ENCODE measurements around the gene GTSE1. TPM values are rescaled to one million over a fixed set of nuclear protein-coding genes. Genes with fewer than 3 reads are reported as not detected.

Gene GTSE1
- total RNA-seq, 1 experiment from 2014 or later = 15.3 TPM

DNA sequence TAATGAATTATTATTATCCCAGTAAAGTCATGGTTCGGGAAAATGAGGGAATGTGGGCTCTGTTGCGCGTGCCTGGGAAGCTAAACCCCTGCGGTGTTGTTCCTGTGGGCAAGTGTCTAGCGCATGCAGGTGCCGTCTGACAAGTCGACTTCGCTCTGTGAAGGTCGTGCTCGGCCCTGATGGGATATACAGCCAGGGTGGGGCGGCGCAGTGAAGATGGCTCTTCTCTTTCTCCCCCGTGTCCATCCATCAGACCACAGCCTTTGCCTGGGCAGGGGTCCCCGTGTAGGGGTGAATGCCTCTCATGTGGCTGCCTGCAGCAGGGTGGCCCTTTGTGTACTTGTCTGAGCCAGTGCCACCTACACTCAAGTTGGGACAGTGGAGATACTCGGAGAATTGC, 26.0 kb downstream of the GTSE1 start:
- DNase-seq = no peak
- no peak overlapping the region for H3K4me2 ChIP-seq (ENCODE audit: low read depth, low read length, poor library complexity, severe bottlenecking)
- no peak overlapping the region for H2AFZ ChIP-seq (ENCODE audit: low read length)
- no peaks in the 10 kb centered on the region for H3K9me3 ChIP-seq (ENCODE audit: low read length)
- H3K4me3 ChIP-seq (ENCODE audit: low read length) = no peak overlapping the region
- H3K79me2 ChIP-seq (ENCODE audit: low read length) = peaks cover 3% of the 10 kb centered on the region
- no peaks in the 10 kb centered on the region for H3K9me2 ChIP-seq (replicated peaks; ENCODE audit: insufficient read depth, low read length)
- no peak overlapping the region for H3K9ac ChIP-seq (ENCODE audit: low read length)
- peaks cover 23% of the 10 kb centered on the region; the same call in 1 of the 2 replicates for H3K36me3 ChIP-seq (ENCODE audit: insufficient read depth, low read length)
- no peak overlapping the region for H3K27ac ChIP-seq (ENCODE audit: low read length)
- no peaks in the 10 kb centered on the region for H3K27me3 ChIP-seq (ENCODE audit: low read length)
- no peaks in the 10 kb centered on the region for H3K4me1 ChIP-seq (ENCODE audit: low read length)
- H4K20me1 ChIP-seq (ENCODE audit: insufficient read depth, low read depth, low read length) = no peaks in the 10 kb centered on the region

DNA sequence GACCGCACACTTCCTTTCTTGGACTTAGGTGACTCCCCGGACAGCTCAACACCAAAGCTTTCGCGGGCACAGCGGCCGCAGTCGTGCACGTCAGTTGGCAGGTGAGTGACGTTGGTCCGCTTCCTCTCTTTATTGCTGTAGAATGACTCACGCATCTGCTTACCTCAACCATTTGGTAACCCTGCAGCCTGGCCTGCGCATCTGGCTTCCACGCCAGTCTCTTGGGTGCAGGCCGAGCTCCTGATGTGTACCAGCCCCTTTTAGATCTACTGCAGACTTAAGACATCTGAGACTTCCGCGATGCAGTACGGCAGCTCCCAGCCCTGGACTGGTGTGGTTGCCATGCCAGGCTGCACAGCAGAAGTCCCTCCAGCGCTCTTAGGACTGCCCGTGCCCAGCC, 26.5 kb downstream of the GTSE1 start:
- Histone ChIP-seq H3K79me2 (ENCODE audit: low read length) (no peaks in the 10 kb centered on the region), H3K9me2 (replicated peaks; ENCODE audit: insufficient read depth, low read length) (no peaks in the 10 kb centered on the region), H3K9ac (ENCODE audit: low read length) (no peak overlapping the region), H3K27me3 (ENCODE audit: low read length) (no peaks in the 10 kb centered on the region), H3K4me1 (ENCODE audit: low read length) (no peaks in the 10 kb centered on the region), H2AFZ (ENCODE audit: low read length) (no peak overlapping the region), H3K4me2 (ENCODE audit: low read depth, low read length, poor library complexity, severe bottlenecking) (no peak overlapping the region), H3K27ac (ENCODE audit: low read length) (no peak overlapping the region), H3K4me3 (ENCODE audit: low read length) (no peak overlapping the region), H3K9me3 (ENCODE audit: low read length) (no peaks in the 10 kb centered on the region), H4K20me1 (ENCODE audit: insufficient read depth, low read depth, low read length) (no peaks in the 10 kb centered on the region), H3K36me3 (ENCODE audit: insufficient read depth, low read length) (peaks cover 23% of the 10 kb centered on the region; the same call in 1 of the 2 replicates)
- no peak for DNase-seq

DNA sequence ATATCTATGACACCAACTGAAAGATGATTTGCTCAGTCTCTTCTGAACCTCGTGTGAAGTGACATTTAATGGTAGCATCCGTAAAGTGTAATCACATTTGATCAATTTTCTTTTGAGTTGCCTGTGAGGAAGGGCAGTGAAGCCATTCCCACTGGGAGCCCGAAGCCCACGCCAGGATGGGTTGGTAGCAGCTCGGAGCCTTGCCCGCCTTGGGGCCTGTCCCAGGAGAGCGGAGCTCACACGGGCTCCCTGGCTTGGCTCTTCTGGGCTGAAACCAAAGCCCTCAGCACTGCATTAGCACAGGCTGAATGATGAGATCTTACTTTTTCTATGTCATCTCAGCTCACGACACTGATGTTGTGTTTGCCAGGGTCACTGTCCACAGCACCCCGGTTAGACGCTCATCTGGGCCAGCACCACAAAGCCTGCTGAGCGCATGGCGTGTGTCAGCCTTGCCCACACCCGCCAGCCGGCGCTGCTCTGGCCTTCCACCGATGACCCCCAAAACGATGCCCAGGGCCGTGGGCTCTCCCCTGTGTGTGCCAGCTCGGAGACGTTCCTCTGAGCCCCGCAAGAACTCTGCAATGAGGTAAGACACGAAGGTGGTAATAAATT, 29.5 kb downstream of the GTSE1 start:
- H2AFZ ChIP-seq (ENCODE audit: low read length) = no peak overlapping the region
- H3K27ac ChIP-seq (ENCODE audit: low read length) = no peak overlapping the region
- H3K36me3 ChIP-seq (ENCODE audit: insufficient read depth, low read length) = peaks cover 28% of the 10 kb centered on the region; the same call in 1 of the 2 replicates
- no peak for DNase-seq
- H3K79me2 ChIP-seq (ENCODE audit: low read length) = no peaks in the 10 kb centered on the region
- H3K27me3 ChIP-seq (ENCODE audit: low read length) = no peaks in the 10 kb centered on the region
- no peak overlapping the region for H3K4me3 ChIP-seq (ENCODE audit: low read length)
- H4K20me1 ChIP-seq (ENCODE audit: insufficient read depth, low read depth, low read length) = no peaks in the 10 kb centered on the region
- no peak overlapping the region for H3K9ac ChIP-seq (ENCODE audit: low read length)
- no peaks in the 10 kb centered on the region for H3K9me3 ChIP-seq (ENCODE audit: low read length)
- H3K4me1 ChIP-seq (ENCODE audit: low read length) = no peaks in the 10 kb centered on the region
- H3K9me2 ChIP-seq (replicated peaks; ENCODE audit: insufficient read depth, low read length) = no peaks in the 10 kb centered on the region
- no peak overlapping the region for H3K4me2 ChIP-seq (ENCODE audit: low read depth, low read length, poor library complexity, severe bottlenecking)

DNA sequence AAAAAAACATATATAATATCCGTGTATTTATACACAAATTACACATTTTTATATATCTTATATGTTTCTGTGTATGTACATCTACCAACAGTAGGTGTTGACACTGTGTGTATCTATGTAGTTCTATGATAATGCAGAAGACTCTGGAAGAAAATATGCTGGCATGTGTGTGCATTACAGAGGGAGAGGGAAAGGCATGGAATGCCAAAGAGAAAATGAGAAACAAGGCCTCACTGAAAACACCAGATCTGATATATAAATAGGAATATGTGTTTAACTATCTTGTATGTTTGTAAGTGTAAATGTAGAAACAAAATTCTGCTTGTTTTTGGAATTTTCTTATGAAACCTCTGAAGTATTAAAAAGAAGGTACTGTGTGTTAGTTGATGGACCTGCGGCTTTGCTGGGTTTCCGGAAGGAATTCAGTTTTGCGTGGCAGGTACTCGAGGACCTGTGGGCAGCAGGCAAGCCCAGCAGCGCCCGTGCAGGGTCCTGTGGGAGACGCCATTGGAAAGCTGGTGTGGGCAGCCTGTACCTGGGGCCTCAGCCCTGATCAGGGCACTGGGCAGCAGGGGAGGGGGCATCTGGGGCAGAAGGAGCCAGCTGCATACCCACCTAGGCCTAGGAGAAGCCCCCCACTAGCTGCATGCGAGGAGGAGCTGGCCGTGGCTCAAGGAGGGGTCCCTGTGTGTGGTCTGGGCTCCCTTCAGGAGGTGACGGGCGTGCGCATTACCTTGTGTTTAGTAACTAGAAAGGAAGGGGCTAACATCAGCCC, 31.2 kb downstream of the GTSE1 start:
- H3K27ac ChIP-seq (ENCODE audit: low read length) = no peak overlapping the region
- H3K9me3 ChIP-seq (ENCODE audit: low read length) = no peaks in the 10 kb centered on the region
- H3K36me3 ChIP-seq (ENCODE audit: insufficient read depth, low read length) = peaks cover 32% of the 10 kb centered on the region; the same call in 1 of the 2 replicates

DNA sequence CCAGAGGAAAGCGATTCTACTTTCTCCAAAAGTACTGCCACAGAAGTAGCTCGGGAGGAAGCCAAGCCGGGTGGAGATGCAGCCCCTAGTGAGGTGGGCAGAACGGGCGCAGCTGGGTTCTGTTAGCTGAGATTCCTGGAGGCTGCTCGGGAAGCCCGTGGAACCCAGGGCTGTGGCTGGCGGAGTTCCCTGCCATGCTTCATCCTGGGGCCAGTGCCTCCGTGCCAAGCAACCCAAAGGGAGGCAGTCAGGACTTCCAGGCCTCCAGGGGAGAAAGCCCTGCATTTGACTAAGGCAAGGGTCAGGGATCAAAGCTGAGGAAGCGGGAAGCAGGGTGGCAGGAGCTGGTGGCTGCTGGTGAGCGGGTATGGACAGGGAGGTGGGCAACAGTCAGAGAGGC, 32.1 kb downstream of the GTSE1 start:
- no peaks in the 10 kb centered on the region for H3K27me3 ChIP-seq (ENCODE audit: low read length)
- no peaks in the 10 kb centered on the region for H3K4me1 ChIP-seq (ENCODE audit: low read length)
- no peak overlapping the region for H3K9ac ChIP-seq (ENCODE audit: low read length)
- H3K27ac ChIP-seq (ENCODE audit: low read length) = no peak overlapping the region
- H3K9me3 ChIP-seq (ENCODE audit: low read length) = no peaks in the 10 kb centered on the region
- no peaks in the 10 kb centered on the region for H3K9me2 ChIP-seq (replicated peaks; ENCODE audit: insufficient read depth, low read length)
- no peak overlapping the region for H3K4me2 ChIP-seq (ENCODE audit: low read depth, low read length, poor library complexity, severe bottlenecking)
- no peaks in the 10 kb centered on the region for H4K20me1 ChIP-seq (ENCODE audit: insufficient read depth, low read depth, low read length)
- DNase-seq = no peak
- peaks cover 32% of the 10 kb centered on the region; the same call in 1 of the 2 replicates for H3K36me3 ChIP-seq (ENCODE audit: insufficient read depth, low read length)
- no peaks in the 10 kb centered on the region for H3K79me2 ChIP-seq (ENCODE audit: low read length)
- H2AFZ ChIP-seq (ENCODE audit: low read length) = no peak overlapping the region
- no peak overlapping the region for H3K4me3 ChIP-seq (ENCODE audit: low read length)

More for the DNA sequence above, 31.2 kb downstream of the GTSE1 start:
- Histone ChIP-seq H3K9ac (ENCODE audit: low read length) (no peak overlapping the region), H3K4me2 (ENCODE audit: low read depth, low read length, poor library complexity, severe bottlenecking) (no peak overlapping the region), H3K4me1 (ENCODE audit: low read length) (no peaks in the 10 kb centered on the region), H3K4me3 (ENCODE audit: low read length) (no peak overlapping the region), H3K9me2 (replicated peaks; ENCODE audit: insufficient read depth, low read length) (no peaks in the 10 kb centered on the region), H3K79me2 (ENCODE audit: low read length) (no peaks in the 10 kb centered on the region), H4K20me1 (ENCODE audit: insufficient read depth, low read depth, low read length) (no peaks in the 10 kb centered on the region), H3K27me3 (ENCODE audit: low read length) (no peaks in the 10 kb centered on the region), H2AFZ (ENCODE audit: low read length) (no peak overlapping the region)
- DNase-seq = no peak

DNA sequence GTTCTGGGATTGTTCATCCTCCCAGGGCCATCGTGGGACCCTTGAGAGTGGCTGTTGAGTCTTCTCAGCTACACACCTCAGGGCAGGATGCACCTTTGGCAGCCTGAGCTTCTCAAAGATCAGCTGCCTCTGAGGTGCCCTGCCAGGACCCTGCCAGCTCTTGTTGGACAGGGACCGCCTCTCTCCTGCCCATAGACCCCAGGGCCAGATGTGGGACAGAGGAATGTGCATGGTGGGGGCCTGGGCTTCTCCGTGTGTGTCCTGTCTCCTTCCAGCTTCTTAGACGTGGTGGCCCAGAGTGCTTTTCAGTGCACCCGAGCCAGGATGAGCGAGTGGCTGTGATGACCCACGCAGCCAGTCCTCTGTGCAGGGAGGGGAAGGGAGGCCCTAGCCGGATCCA, 32.9 kb downstream of the GTSE1 start:
- H3K4me3 ChIP-seq (ENCODE audit: low read length) = no peak overlapping the region
- H4K20me1 ChIP-seq (ENCODE audit: insufficient read depth, low read depth, low read length) = no peaks in the 10 kb centered on the region
- peaks cover 32% of the 10 kb centered on the region; the same call in 1 of the 2 replicates for H3K36me3 ChIP-seq (ENCODE audit: insufficient read depth, low read length)
- H3K79me2 ChIP-seq (ENCODE audit: low read length) = no peaks in the 10 kb centered on the region
- H3K9me2 ChIP-seq (replicated peaks; ENCODE audit: insufficient read depth, low read length) = no peaks in the 10 kb centered on the region
- no peak overlapping the region for H3K27ac ChIP-seq (ENCODE audit: low read length)
- no peaks in the 10 kb centered on the region for H3K9me3 ChIP-seq (ENCODE audit: low read length)
- no peak overlapping the region for H3K4me2 ChIP-seq (ENCODE audit: low read depth, low read length, poor library complexity, severe bottlenecking)
- no peak overlapping the region for H2AFZ ChIP-seq (ENCODE audit: low read length)
- no peak overlapping the region for H3K9ac ChIP-seq (ENCODE audit: low read length)
- peaks cover 4% of the 10 kb centered on the region for H3K4me1 ChIP-seq (ENCODE audit: low read length)
- DNase-seq = no peak
- H3K27me3 ChIP-seq (ENCODE audit: low read length) = no peaks in the 10 kb centered on the region

DNA sequence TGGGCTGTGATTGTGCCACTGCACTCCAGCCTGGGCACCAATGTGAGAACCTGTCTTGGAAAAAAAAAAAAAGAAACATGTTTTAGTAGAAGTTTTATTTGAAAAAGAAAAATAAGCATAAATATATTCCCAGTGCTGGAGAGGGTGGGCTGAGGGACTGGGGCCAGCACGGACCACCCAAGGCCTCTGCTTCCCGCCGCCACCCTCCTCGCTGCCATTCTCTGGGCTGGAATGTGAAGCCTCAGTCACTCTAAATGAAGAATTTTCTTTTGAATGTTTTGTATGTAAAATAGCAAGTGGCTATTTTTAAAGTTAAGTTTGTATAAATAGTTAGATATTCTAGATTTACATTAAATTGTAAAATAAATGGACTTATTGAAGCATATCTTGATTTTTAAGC, 33.8 kb downstream of the GTSE1 start:
- Histone ChIP-seq H3K9ac (ENCODE audit: low read length) (no peak overlapping the region), H4K20me1 (ENCODE audit: insufficient read depth, low read depth, low read length) (no peaks in the 10 kb centered on the region), H3K4me1 (ENCODE audit: low read length) (peaks cover 10% of the 10 kb centered on the region), H3K4me2 (ENCODE audit: low read depth, low read length, poor library complexity, severe bottlenecking) (no peak overlapping the region), H2AFZ (ENCODE audit: low read length) (no peak overlapping the region), H3K27ac (ENCODE audit: low read length) (no peak overlapping the region), H3K27me3 (ENCODE audit: low read length) (no peaks in the 10 kb centered on the region), H3K79me2 (ENCODE audit: low read length) (no peaks in the 10 kb centered on the region), H3K4me3 (ENCODE audit: low read length) (no peak overlapping the region), H3K9me2 (replicated peaks; ENCODE audit: insufficient read depth, low read length) (no peaks in the 10 kb centered on the region), H3K36me3 (ENCODE audit: insufficient read depth, low read length) (peaks cover 31% of the 10 kb centered on the region; the same call in 1 of the 2 replicates), H3K9me3 (ENCODE audit: low read length) (no peaks in the 10 kb centered on the region)
- no peak for DNase-seq

DNA sequence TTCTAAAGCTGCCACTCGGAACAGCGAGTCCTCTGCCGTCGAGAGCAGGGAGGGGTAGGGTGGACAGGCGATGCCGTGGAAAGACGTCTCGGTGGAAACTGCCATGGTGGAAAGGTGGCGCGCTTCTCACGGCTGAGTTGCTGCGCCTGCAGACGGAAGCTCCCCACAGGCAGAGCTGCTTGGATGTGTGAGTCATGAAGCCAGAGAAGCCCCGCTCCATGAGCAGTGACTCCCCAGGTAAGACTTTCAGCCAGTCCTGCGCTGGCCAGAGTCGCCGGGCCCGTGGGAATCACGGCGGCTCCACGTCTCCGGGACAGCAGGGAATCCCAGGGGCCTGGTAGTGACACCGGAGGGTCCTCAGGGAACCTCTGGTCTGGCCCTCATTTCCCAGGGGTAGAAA, 34.8 kb downstream of the GTSE1 start:
- no peak overlapping the region for H3K4me2 ChIP-seq (ENCODE audit: low read depth, low read length, poor library complexity, severe bottlenecking)
- no peak overlapping the region for H2AFZ ChIP-seq (ENCODE audit: low read length)
- H3K9me3 ChIP-seq (ENCODE audit: low read length) = no peaks in the 10 kb centered on the region
- no peaks in the 10 kb centered on the region; the same call in 1 of the 2 replicates for H4K20me1 ChIP-seq (ENCODE audit: insufficient read depth, low read depth, low read length)
- H3K9ac ChIP-seq (ENCODE audit: low read length) = no peak overlapping the region
- no peak overlapping the region for H3K27ac ChIP-seq (ENCODE audit: low read length)
- peaks cover 22% of the 10 kb centered on the region; the same call in 1 of the 2 replicates for H3K36me3 ChIP-seq (ENCODE audit: insufficient read depth, low read length)
- no peaks in the 10 kb centered on the region for H3K9me2 ChIP-seq (replicated peaks; ENCODE audit: insufficient read depth, low read length)
- H3K4me1 ChIP-seq (ENCODE audit: low read length) = peaks cover 10% of the 10 kb centered on the region
- no peak overlapping the region for H3K4me3 ChIP-seq (ENCODE audit: low read length)
- no peaks in the 10 kb centered on the region for H3K27me3 ChIP-seq (ENCODE audit: low read length)
- no peak for DNase-seq
- H3K79me2 ChIP-seq (ENCODE audit: low read length) = peaks cover 10% of the 10 kb centered on the region
